GM12878 (cell line): ENCODE measurements around the gene GLB1L. TPM values are rescaled to one million over a fixed set of nuclear protein-coding genes. Genes with fewer than 3 reads are reported as not detected.

Experiments used
- ATAC-seq: fragments of 200-7000 bp; cut with Tn5 transposase; 3 replicates; pipeline ENCODE4 v1.9.1; 2020; ENCODE audit warnings: mild to moderate bottlenecking, moderate library complexity
- BruUV-seq: library from RNA; stranded (reverse); fragments of 400-500 nt; replicated peaks from 2 replicates; lab custom pipeline; 2021; lab: Mats Ljungman, UMichigan
- CTCF ChIA-PET: fragments of 300-600 bp; sonication (Branson Sonifier 250); formaldehyde crosslinking; extraction: SDS; loops from one replicate; lab custom pipeline; 2021; ENCODE audit warnings: inconsistent platforms; lab: Yijun Ruan, JAX
- POLR2A ChIA-PET: fragments of 350-600 bp; formaldehyde crosslinking; extraction: SDS; loops from one replicate; lab custom pipeline; 2021; ENCODE audit warnings: inconsistent platforms; lab: Charles Lee
- RAD21 ChIA-PET: fragments of 300-600 bp; sonication (Branson Sonifier 250); formaldehyde crosslinking; loops from one replicate; lab custom pipeline; 2023; ENCODE audit warnings: antibody characterized with exemption; ENCODE audit not compliant: unreplicated experiment; lab: Charles Lee
- SMC1A ChIA-PET: fragments of 300-600 bp; sonication (Branson Sonifier 250); formaldehyde crosslinking; loops from one replicate; lab custom pipeline; 2023; ENCODE audit not compliant: unreplicated experiment, uncharacterized antibody; lab: Charles Lee
- DNase-seq: peaks from one replicate; pipeline ENCODE4 v3.0.0-alpha.2; 2011; ENCODE audit warnings: low read depth, low spot score
- FAIRE-seq: peaks from 3 replicates; lab custom pipeline; 2011; peaks lifted over from hg19 to GRCh38; lab: Jason Lieb, UNC
- H2AFZ ChIP-seq: 2 replicates; pipeline ENCODE4 v1.6.0; 2011; ENCODE audit warnings: low read depth, low read length, control low read depth; ENCODE audit not compliant: control insufficient read depth
- H3K27ac ChIP-seq: 2 replicates; pipeline ENCODE4 v1.5.1; 2011; ENCODE audit warnings: control low read depth; ENCODE audit not compliant: control insufficient read depth, insufficient read depth
- H3K27me3 ChIP-seq, 2 experiments: replicated peaks in 1 of 2; 2 replicates each; pipeline versions ENCODE4 v1.6.0 to v1.6.1; 2011; ENCODE audit warnings: low read length in 1 of 2; ENCODE audit not compliant: control insufficient read depth in 2 of 2, insufficient read depth in 2 of 2
- H3K36me3 ChIP-seq, 2 experiments: 2 replicates each; pipeline ENCODE4 v1.5.1; 2011; ENCODE audit warnings: low read length in 1 of 2; ENCODE audit not compliant: control insufficient read depth in 2 of 2, insufficient read depth in 2 of 2
- H3K4me1 ChIP-seq: 2 replicates; pipeline ENCODE4 v1.6.1; 2011; ENCODE audit warnings: mild to moderate bottlenecking, low read length, moderate library complexity, mixed read lengths; ENCODE audit not compliant: control insufficient read depth, insufficient read depth
- H3K4me2 ChIP-seq: 2 replicates; pipeline ENCODE4 v1.6.0; 2011; ENCODE audit warnings: control low read depth; ENCODE audit not compliant: control insufficient read depth, insufficient read depth
- H3K4me3 ChIP-seq: fragments of 200-600 bp; sonication (generic); 2 replicates; pipeline ENCODE4 v1.5.1; 2016
- H3K79me2 ChIP-seq: 2 replicates; pipeline ENCODE4 v1.6.0; 2011; ENCODE audit warnings: low read length; ENCODE audit not compliant: control insufficient read depth, insufficient read depth
- H3K9ac ChIP-seq: 2 replicates; pipeline ENCODE4 v1.8.0; 2011; ENCODE audit warnings: low read length, control low read depth, mixed read lengths; ENCODE audit not compliant: control insufficient read depth, insufficient read depth
- H3K9me3 ChIP-seq: replicated peaks from 3 replicates; pipeline ENCODE4 v1.5.1; 2011; ENCODE audit warnings: mild to moderate bottlenecking, low read length; ENCODE audit not compliant: control insufficient read depth, insufficient read depth
- H4K20me1 ChIP-seq: 2 replicates; pipeline ENCODE4 v1.6.0; 2011; ENCODE audit not compliant: control insufficient read depth, insufficient read depth
- ASH2L ChIP-seq: fragments of 300-600, 200-600 bp; sonication (generic); IDR thresholded peaks from 2 replicates; pipeline ENCODE4 v1.6.1; 2017; ENCODE audit warnings: low read depth, mild to moderate bottlenecking, borderline replicate concordance
- POLR2A ChIP-seq: IDR thresholded peaks from 2 replicates; pipeline ENCODE4 v1.6.1; 2011; ENCODE audit warnings: low read depth, mild to moderate bottlenecking, low read length
- WGBS: methylation state at CpG from one replicate; pipeline ENCODE4 v1.1.6; 2016; ENCODE audit warnings: low lambda C conversion rate; ENCODE audit not compliant: insufficient replicate concordance, insufficient coverage; ENCODE audit errors: missing lambda C conversion rate; 5-methylcytosine and 5-hydroxymethylcytosine counted together
- in situ Hi-C: fragments of 300-500 bp; cut with MboI; formaldehyde crosslinking; loops from 9 replicates; pipeline ENCODE4 v1.14.3; 2018; ENCODE audit warnings: mixed read lengths
- intact Hi-C: fragments of 100-400 bp; cut with micrococcal nuclease; formaldehyde crosslinking; loops from one replicate; pipeline ENCODE4 v1.14.2; 2022; ENCODE audit not compliant: unreplicated experiment
- polyA plus RNA-seq, 11 experiments: library from polyadenylated mRNA; depleted of rRNA in 4 of 11; unstranded in 6 of 11; stranded (reverse) in 5 of 11; fragments of >200 nt; fragmentation: Nextera tagmentation in 4 of 11; fragmentation: Illumina TruSeq in 1 of 11; extraction: Ambion mirVana in 4 of 11; extraction: Trizol in 1 of 11; gene quantifications; 1 replicate in 1 of 11; 2 replicates in 10 of 11; pipeline versions ENCODE4 v1.2.1 to v1.2.3, GENCODE V29; 2011 to 2016; ENCODE audit warnings: inconsistent platforms in 2 of 11, missing spikeins in 2 of 11, low read depth in 1 of 11
- total RNA-seq, 4 experiments: library from RNA; depleted of rRNA in 3 of 4; stranded (reverse); fragments of >200 nt in 3 of 4; fragmentation: Illumina TruSeq in 1 of 4; extraction: Trizol in 1 of 4; gene quantifications; 2 replicates each; pipeline versions ENCODE4 v1.2.1 to v1.2.3, GENCODE V29; 2013 to 2021
- TF ChIP-seq, protein P1 (sequence below), 3 experiments: IDR thresholded peaks in 2 of 3; conservative IDR thresholded peaks in 1 of 3; 2 replicates each; pipeline ENCODE4 v1.5.1; 2011; ENCODE audit warnings: low read depth in 3 of 3, low read length in 3 of 3, mild to moderate bottlenecking in 3 of 3, control low read depth in 2 of 3, moderate library complexity in 2 of 3, inconsistent platforms in 1 of 3, mixed read lengths in 1 of 3; ENCODE audit not compliant: control insufficient read depth in 2 of 3, insufficient read depth in 1 of 3; ENCODE audit errors: extremely low read depth in 1 of 3

The GLB1L gene
- total and polyA plus RNA-seq, 10 of the 15 experiments (the other 5 are each of a cell fraction or from before 2014, with no cell fraction given) = 0.29 to 4.6 (median 2.7) TPM

DNA sequence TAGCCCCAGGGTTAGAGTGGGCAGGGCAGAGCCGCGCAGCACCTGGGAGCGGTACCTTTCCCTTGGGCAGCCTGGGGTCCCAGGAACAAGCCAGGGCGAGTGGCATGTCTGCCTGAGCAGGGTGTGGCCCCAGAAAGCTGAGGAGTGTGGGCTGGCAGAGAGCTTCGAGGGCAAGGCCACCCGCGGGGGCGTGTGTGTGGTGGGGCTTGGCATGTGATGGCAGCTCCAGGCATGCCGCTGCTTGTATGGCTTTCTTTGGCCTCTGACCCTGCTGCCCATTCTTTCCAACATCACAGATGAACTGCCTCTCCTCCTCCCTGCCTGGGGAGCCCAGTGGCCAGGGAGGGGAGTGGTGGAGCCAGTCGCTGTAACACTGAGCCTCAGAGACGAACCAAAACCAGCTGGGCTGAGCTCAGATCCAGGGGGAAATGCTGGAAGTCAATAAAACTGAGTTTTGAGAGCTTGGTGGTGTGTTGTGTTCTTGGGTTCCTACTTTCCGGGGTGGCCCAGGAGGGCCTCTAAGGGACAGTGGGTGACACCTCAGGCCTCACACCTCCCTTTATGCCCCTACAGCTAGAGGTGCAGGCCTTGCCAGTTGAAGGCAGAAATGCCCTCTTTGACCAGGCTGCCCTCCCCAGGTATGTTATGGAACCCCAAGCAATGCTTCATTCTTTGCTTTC lies 41.3 kb upstream of the GLB1L start:
- ChIA-PET CTCF (interaction anchor here (0.8 to 2.1 kb wide), 4 partner anchors 9 to 962 kb away, joined by 3 to 18 read pairs (median 6); no protein-coding TSS in a partner anchor), SMC1A (interaction anchor here (1.2 kb wide), 1 partner anchor 9 kb away, joined by 4 read pairs; no protein-coding TSS in a partner anchor), POLR2A (interaction anchor here (0.7 to 1.7 kb wide), 2 partner anchors 37 to 109 kb away, joined by 3 to 7 read pairs; no protein-coding TSS in a partner anchor)
- Histone ChIP-seq H3K36me3 (no peaks in the 10 kb centered on the region; a peak in 1 of 4 replicates), H4K20me1 (no peaks in the 10 kb centered on the region), H3K27ac (no peak overlapping the region), H3K9ac (no peak overlapping the region), H3K4me1 (no peaks in the 10 kb centered on the region), H3K4me2 (no peak overlapping the region)
- in situ Hi-C loops = no loop called here
- TF ChIP-seq ASH2L (no peak), POLR2A (0 out of 2 replicates have a peak, but pooled peaks have one; percentile 30)
- TF ChIP-seq, protein P1, sequence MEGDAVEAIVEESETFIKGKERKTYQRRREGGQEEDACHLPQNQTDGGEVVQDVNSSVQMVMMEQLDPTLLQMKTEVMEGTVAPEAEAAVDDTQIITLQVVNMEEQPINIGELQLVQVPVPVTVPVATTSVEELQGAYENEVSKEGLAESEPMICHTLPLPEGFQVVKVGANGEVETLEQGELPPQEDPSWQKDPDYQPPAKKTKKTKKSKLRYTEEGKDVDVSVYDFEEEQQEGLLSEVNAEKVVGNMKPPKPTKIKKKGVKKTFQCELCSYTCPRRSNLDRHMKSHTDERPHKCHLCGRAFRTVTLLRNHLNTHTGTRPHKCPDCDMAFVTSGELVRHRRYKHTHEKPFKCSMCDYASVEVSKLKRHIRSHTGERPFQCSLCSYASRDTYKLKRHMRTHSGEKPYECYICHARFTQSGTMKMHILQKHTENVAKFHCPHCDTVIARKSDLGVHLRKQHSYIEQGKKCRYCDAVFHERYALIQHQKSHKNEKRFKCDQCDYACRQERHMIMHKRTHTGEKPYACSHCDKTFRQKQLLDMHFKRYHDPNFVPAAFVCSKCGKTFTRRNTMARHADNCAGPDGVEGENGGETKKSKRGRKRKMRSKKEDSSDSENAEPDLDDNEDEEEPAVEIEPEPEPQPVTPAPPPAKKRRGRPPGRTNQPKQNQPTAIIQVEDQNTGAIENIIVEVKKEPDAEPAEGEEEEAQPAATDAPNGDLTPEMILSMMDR (IDR thresholded peaks at IDR 0.05 in 2 of 3, conservative IDR thresholded peaks at IDR 0.05 in 1 of 3; ENCODE audit: control insufficient read depth in 2 of 3, extremely low read depth in 1 of 3, insufficient read depth in 1 of 3, low read depth in 3 of 3, low read length in 3 of 3) = peak in 2 of 3 experiments; percentile 5 to 8; a peak in 1 of 6 replicates
- TF ChIP-seq, all 136 proteins: peak for 2
- DNase-seq = no peak
- intact Hi-C loops = no loop called here
- TSS peak; percentile 57 for BruUV-seq
- H3K27me3 ChIP-seq = no peaks in the 10 kb centered on the region; a peak in 1 of 4 replicates
- no peak overlapping the region for H3K4me3 ChIP-seq
- no peak for FAIRE-seq
- RAD21 ChIA-PET = interaction anchor here (1.0 kb wide), 1 partner anchor 35 kb away, joined by 4 read pairs; no protein-coding TSS in a partner anchor
- ATAC-seq = no peak; the same call in 2 of the 3 replicates
- 88% methylated on average over 12 of the region's 12 CpGs for WGBS
- no peaks in the 10 kb centered on the region for H3K9me3 ChIP-seq
- no peak overlapping the region for H2AFZ ChIP-seq
- no peaks in the 10 kb centered on the region for H3K79me2 ChIP-seq
